IMR-90 (cell line): ENCODE data around the gene TOR4A. TPM values are rescaled to one million over a fixed set of nuclear protein-coding genes. Genes with fewer than 3 reads are reported as not detected.

Experiments
- ATAC-seq: fragments of 200-7000 bp; cut with Tn5 transposase; 2 replicates; pipeline ENCODE4 v1.9.1; 2020; ENCODE audit warnings: low read depth, mild to moderate bottlenecking, moderate library complexity
- BruUV-seq: library from RNA; stranded (reverse); fragments of 400-500 nt; replicated peaks from 2 replicates; lab custom pipeline; 2021; lab: Mats Ljungman, UMichigan
- CTCF ChIA-PET: fragments of 300-600 bp; formaldehyde crosslinking; extraction: SDS; loops from one replicate; lab custom pipeline; 2021; ENCODE audit warnings: antibody characterized with exemption; lab: Yijun Ruan, JAX
- POLR2A ChIA-PET: fragments of 300-600 bp; sonication (Branson Sonifier 250); formaldehyde crosslinking; loops from one replicate; lab custom pipeline; 2022; ENCODE audit warnings: antibody characterized with exemption; ENCODE audit not compliant: unreplicated experiment; lab: Charles Lee
- DNase-seq: peaks from one replicate; pipeline ENCODE4 v3.0.0; 2013
- H2AFZ ChIP-seq: replicated peaks from 2 replicates; pipeline ENCODE3; 2013; ENCODE audit warnings: low read length, mild to moderate bottlenecking; ENCODE audit not compliant: poor library complexity
- H2AK5ac ChIP-seq: 2 replicates; pipeline ENCODE4 v1.6.1; 2013; ENCODE audit warnings: low read depth, low read length, inconsistent platforms
- H2AK9ac ChIP-seq: replicated peaks from 2 replicates; pipeline ENCODE3; 2013; ENCODE audit warnings: mild to moderate bottlenecking, low read depth, low read length, moderate library complexity; ENCODE audit not compliant: poor library complexity
- H2BK120ac ChIP-seq: 2 replicates; pipeline ENCODE4 v1.6.1; 2013; ENCODE audit warnings: low read depth, low read length, inconsistent platforms
- H2BK15ac ChIP-seq: 3 replicates; pipeline ENCODE4 v1.6.1; 2013; ENCODE audit warnings: low read depth, low read length, inconsistent platforms
- H2BK20ac ChIP-seq: 2 replicates; pipeline ENCODE4 v1.6.1; 2013; ENCODE audit warnings: low read depth, mild to moderate bottlenecking, inconsistent platforms, low read length, moderate library complexity
- H2BK5ac ChIP-seq: 2 replicates; pipeline ENCODE4 v1.6.1; 2013; ENCODE audit warnings: mild to moderate bottlenecking, low read depth, low read length, inconsistent platforms; ENCODE audit not compliant: poor library complexity, severe bottlenecking
- H3K14ac ChIP-seq: replicated peaks from 2 replicates; pipeline ENCODE4 v1.6.1; 2013; ENCODE audit warnings: low read depth, low read length, inconsistent platforms
- H3K18ac ChIP-seq: 2 replicates; pipeline ENCODE4 v1.6.1; 2013; ENCODE audit warnings: low read depth, low read length, control low read depth
- H3K23ac ChIP-seq: 2 replicates; pipeline ENCODE4 v1.6.1; 2013; ENCODE audit warnings: low read depth, low read length, inconsistent platforms
- H3K27ac ChIP-seq: 2 replicates; pipeline ENCODE4 v1.5.1; 2013; ENCODE audit warnings: mild to moderate bottlenecking, control low read depth, low read length; ENCODE audit not compliant: insufficient read depth
- H3K27me3 ChIP-seq: 2 replicates; pipeline ENCODE4 v1.6.1; 2013; ENCODE audit warnings: low read length; ENCODE audit not compliant: control insufficient read depth, insufficient read depth
- H3K36me3 ChIP-seq: 2 replicates; pipeline ENCODE4 v1.6.1; 2013; ENCODE audit warnings: low read length, mixed read lengths; ENCODE audit not compliant: control insufficient read depth, insufficient read depth
- H3K4ac ChIP-seq: 2 replicates; pipeline ENCODE4 v1.6.1; 2013; ENCODE audit warnings: low read depth, low read length, inconsistent platforms
- H3K4me1 ChIP-seq: 2 replicates; pipeline ENCODE4 v1.6.1; 2013; ENCODE audit warnings: low read length, mixed read lengths; ENCODE audit not compliant: control insufficient read depth, insufficient read depth
- H3K4me2 ChIP-seq: 2 replicates; pipeline ENCODE4 v1.6.1; 2013; ENCODE audit warnings: low read depth, mild to moderate bottlenecking, control low read depth, low read length, moderate library complexity
- H3K4me3 ChIP-seq: 2 replicates; pipeline ENCODE4 v1.5.1; 2013; ENCODE audit warnings: low read depth, mild to moderate bottlenecking, control low read depth, low read length, moderate library complexity; ENCODE audit not compliant: insufficient read depth
- H3K56ac ChIP-seq: 2 replicates; pipeline ENCODE4 v1.6.1; 2013; ENCODE audit warnings: low read length, inconsistent platforms; ENCODE audit not compliant: insufficient read depth; ENCODE audit errors: extremely low read depth
- H3K79me1 ChIP-seq, 2 experiments: 2 replicates each; pipeline ENCODE4 v1.6.1; 2013; ENCODE audit warnings: low read length in 2 of 2, inconsistent platforms in 1 of 2, low read depth in 1 of 2
- H3K9ac ChIP-seq: 2 replicates; pipeline ENCODE4 v1.6.1; 2013; ENCODE audit warnings: low read depth, low read length, control low read depth
- H3K9me1 ChIP-seq: 2 replicates; pipeline ENCODE4 v1.6.1; 2013; ENCODE audit warnings: low read length, inconsistent platforms; ENCODE audit not compliant: insufficient read depth
- H3K9me3 ChIP-seq: 2 replicates; pipeline ENCODE4 v1.6.1; 2013; ENCODE audit warnings: low read length; ENCODE audit not compliant: control insufficient read depth, insufficient read depth
- H4K20me1 ChIP-seq: 2 replicates; pipeline ENCODE4 v1.6.1; 2013; ENCODE audit warnings: low read length, inconsistent platforms; ENCODE audit not compliant: insufficient read depth
- H4K5ac ChIP-seq: 2 replicates; pipeline ENCODE4 v1.6.1; 2013; ENCODE audit warnings: mild to moderate bottlenecking, low read depth, low read length, control low read depth
- H4K8ac ChIP-seq, 2 experiments: 2 replicates each; pipeline ENCODE4 v1.6.1; 2013; ENCODE audit warnings: low read depth in 2 of 2, low read length in 2 of 2, control low read depth in 1 of 2, inconsistent platforms in 1 of 2
- H4K91ac ChIP-seq: 2 replicates; pipeline ENCODE4 v1.6.1; 2013; ENCODE audit warnings: low read depth, low read length, inconsistent platforms; ENCODE audit not compliant: insufficient read depth
- BHLHE40 ChIP-seq: fragments of 150-350 bp; IDR thresholded peaks from 2 replicates; pipeline ENCODE4 v1.6.1; 2016; ENCODE audit warnings: mild to moderate bottlenecking, low read depth, low read length
- MAZ ChIP-seq: IDR thresholded peaks from 2 replicates; pipeline ENCODE4 v1.6.1; 2012; ENCODE audit warnings: low read depth, mild to moderate bottlenecking, low read length, improper control_type of control experiment, moderate library complexity, borderline replicate concordance
- RAD21 ChIP-seq: IDR thresholded peaks from 2 replicates; pipeline ENCODE4 v1.6.1; 2012; ENCODE audit warnings: low read length, improper control_type of control experiment
- WGBS, 2 experiments: methylation state at CpG; one replicate each; pipeline versions ENCODE4 v1.1.5 to v1.1.7; 2013; ENCODE audit warnings: missing lambda C conversion rate in 2 of 2; ENCODE audit not compliant: insufficient read length in 1 of 2; ENCODE audit errors: extremely low coverage in 2 of 2; 5-methylcytosine and 5-hydroxymethylcytosine counted together
- dilution Hi-C: fragments of 300-500 bp; cut with HindIII; formaldehyde crosslinking; loops from one replicate; pipeline ENCODE4 v1.14.3; 2018; ENCODE audit warnings: low sequenced_read_pairs; ENCODE audit not compliant: unreplicated experiment
- in situ Hi-C: fragments of 300-500 bp; cut with MboI; formaldehyde crosslinking; loops from 3 replicates; pipeline ENCODE4 v1.14.3; 2019; ENCODE audit warnings: low sequenced_read_pairs, inconsistent platforms, mixed read lengths
- intact Hi-C: fragments of 100-400 bp; cut with micrococcal nuclease; formaldehyde crosslinking; loops from 2 replicates; pipeline ENCODE4 v1.10.0; 2022
- polyA plus RNA-seq, 3 experiments: library from polyadenylated mRNA; depleted of rRNA; stranded (reverse); fragments of >200 nt; gene quantifications; 2 replicates each; pipeline ENCODE4 v1.2.3, GENCODE V29; 2012; ENCODE audit warnings: low replicate concordance in 1 of 3
- total RNA-seq: library from RNA; depleted of rRNA; stranded (reverse); fragments of >200 nt; gene quantifications from 2 replicates; pipeline ENCODE4 v1.2.3, GENCODE V29; 2012

The TOR4A gene
- total and polyA plus RNA-seq, 2 of the 4 experiments (the other 2 are of a cell fraction), result 9.7 to 22.9 TPM

GRCh38 chr9:137232101-137232500 is 45.4 kb upstream of the TOR4A start:
- ATAC-seq (no peak), DNase-seq (no peak)
- no peak overlapping the region for H2BK20ac ChIP-seq
- no peak overlapping the region for H3K23ac ChIP-seq
- H3K18ac ChIP-seq, result no peak overlapping the region
- H3K9me3 ChIP-seq, result no peaks in the 10 kb centered on the region
- no peak overlapping the region for H2AFZ ChIP-seq
- no peak overlapping the region for H4K91ac ChIP-seq
- dilution Hi-C loops, result no loop called here
- WGBS, 2 experiments, result 86% methylated on average over 2 of the region's 10 CpGs; no CpG with 5 or more reads in 1 of the 2 experiments
- H3K4ac ChIP-seq, result no peak overlapping the region
- no peak overlapping the region for H3K56ac ChIP-seq
- in situ Hi-C loops, result no loop called here
- peaks cover 4% of the 10 kb centered on the region; the same call in 1 of the 2 replicates for H3K4me1 ChIP-seq
- H3K4me2 ChIP-seq, result no peak overlapping the region
- H3K36me3 ChIP-seq, result no peaks in the 10 kb centered on the region
- H3K79me1 ChIP-seq, result peaks cover 0 to 6% of the 10 kb centered on the region in 2 experiments; a peak in 2 of 4 replicates
- no peak overlapping the region for H3K14ac ChIP-seq
- H3K4me3 ChIP-seq, result no peak overlapping the region
- peaks cover 1% of the 10 kb centered on the region; the same call in 1 of the 2 replicates for H3K27me3 ChIP-seq
- H2BK120ac ChIP-seq, result no peak overlapping the region
- no TSS peak for BruUV-seq
- TF ChIP-seq MAZ (no peak), BHLHE40 (no peak), RAD21 (no peak)
- H3K27ac ChIP-seq, result no peak overlapping the region
- H2BK15ac ChIP-seq, result no peak overlapping the region
- H3K9me1 ChIP-seq, result no peaks in the 10 kb centered on the region
- no peak overlapping the region for H2AK9ac ChIP-seq
- ChIA-PET CTCF (no interaction called here), POLR2A (no interaction called here)
- H4K8ac ChIP-seq, result no peak overlapping the region
- intact Hi-C loops, result no loop called here
- H2BK5ac ChIP-seq, result no peak overlapping the region
- H4K5ac ChIP-seq, result no peak overlapping the region
- no peak overlapping the region for H3K9ac ChIP-seq
- peaks cover 3% of the 10 kb centered on the region; the same call in 1 of the 2 replicates for H4K20me1 ChIP-seq
- no peak overlapping the region for H2AK5ac ChIP-seq
